Ishikawa (cell line): ENCODE results near the gene CRELD1.

Source experiments
- EGR1 ChIP-seq: IDR thresholded peaks from 2 replicates; pipeline ENCODE4 v1.6.1; 2012
- RAD21 ChIP-seq: IDR thresholded peaks from 2 replicates; pipeline ENCODE4 v1.6.1; 2012; ENCODE audit warnings: low read depth

DNA sequence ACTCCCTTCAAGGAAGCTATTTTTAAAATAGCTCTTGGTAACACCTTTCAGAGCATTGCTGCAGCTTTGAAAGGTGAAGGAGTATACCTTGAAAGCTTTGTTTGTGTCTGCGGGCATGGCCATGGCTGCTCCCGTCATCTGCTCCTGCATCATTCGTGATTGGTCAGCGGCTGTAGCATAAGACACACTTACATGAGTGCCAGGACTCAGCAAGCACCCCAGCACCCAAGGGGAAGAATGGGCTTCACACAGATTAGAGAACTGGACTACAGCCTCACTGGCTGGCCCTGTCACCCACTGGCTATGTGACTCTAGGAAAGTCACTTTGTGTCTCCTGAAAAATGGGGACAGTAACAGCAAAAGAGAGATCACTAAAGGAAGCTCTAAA is 36.0 kb downstream of the CRELD1 start:
- no peak for TF ChIP-seq EGR1
- TF ChIP-seq RAD21 = no peak
